Dendritic cell treated with granulocyte-macrophage colony-stimulating factor and Interleukin-4, amounts not matched to agents 40 ng/mL and 50 ng/mL, for 4 days (primary cell): ENCODE data around the gene AFF1.
"Not testable (repeated sequence)": the region's sequence is repeated elsewhere in the genome, so short reads cannot be mapped to it uniquely, and the experiment has no call there.

Experiments
- H3K27ac Mint-ChIP-seq: one replicate; pipeline ENCODE4 v1.8.0; 2022; ENCODE audit warnings: mild to moderate bottlenecking, mixed read lengths
- H3K27me3 Mint-ChIP-seq: one replicate; pipeline ENCODE4 v1.8.0; 2022; ENCODE audit warnings: mild to moderate bottlenecking, mixed read lengths
- H3K36me3 Mint-ChIP-seq: one replicate; pipeline ENCODE4 v1.8.0; 2022; ENCODE audit warnings: low read depth, mixed read lengths
- H3K4me1 Mint-ChIP-seq: one replicate; pipeline ENCODE4 v1.8.0; 2022; ENCODE audit warnings: low read depth, mixed read lengths
- H3K4me3 Mint-ChIP-seq: one replicate; pipeline ENCODE4 v1.8.0; 2022; ENCODE audit warnings: mild to moderate bottlenecking, moderate library complexity, mixed read lengths
- H3K9me3 Mint-ChIP-seq: one replicate; pipeline ENCODE4 v1.8.0; 2022; ENCODE audit warnings: mixed read lengths
- intact Hi-C: fragments of 100-400 bp; cut with micrococcal nuclease; formaldehyde crosslinking; loops from one replicate; pipeline ENCODE4 v1.15.0; 2022

AFF1 gene

GRCh38 chr4:86994686-86995085 lies 59.9 kb downstream of the AFF1 start:
- intact Hi-C loops: no loop called here
- Mint-ChIP-seq H3K4me1 (peaks cover 29% of the 10 kb centered on the region), H3K4me3 (no peak overlapping the region), H3K27me3 (no peaks in the 10 kb centered on the region), H3K9me3 (no peaks in the 10 kb centered on the region), H3K27ac (no peak overlapping the region), H3K36me3 (peaks cover 32% of the 10 kb centered on the region)

DNA sequence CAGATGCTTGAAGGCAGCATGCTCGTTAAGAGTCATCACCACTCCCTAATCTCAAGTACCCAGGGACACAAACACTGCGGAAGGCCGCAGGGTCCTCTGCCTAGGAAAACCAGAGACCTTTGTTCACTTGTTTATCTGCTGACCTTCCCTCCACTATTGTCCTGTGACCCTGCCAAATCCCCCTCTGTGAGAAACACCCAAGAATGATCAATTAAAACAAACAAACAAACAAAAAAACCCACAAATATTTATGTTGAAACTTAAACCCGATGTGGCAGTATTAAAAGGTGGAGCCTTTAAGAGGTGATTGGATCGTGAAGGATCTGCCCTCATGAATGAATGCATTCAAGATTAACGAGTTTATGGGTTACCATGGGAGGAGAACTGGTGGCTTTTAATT lies 61.7 kb downstream of the AFF1 start:
- H3K27ac Mint-ChIP-seq, H3K27me3 Mint-ChIP-seq, H3K4me3 Mint-ChIP-seq, H3K9me3 Mint-ChIP-seq, intact Hi-C loops: not testable (repeated sequence)
- Mint-ChIP-seq H3K4me1 (peaks cover 35% of the 10 kb centered on the region), H3K36me3 (peaks cover 26% of the 10 kb centered on the region)

GRCh38 chr4:86999136-86999643 lies 64.4 kb downstream of the AFF1 start:
- intact Hi-C loops: no loop called here
- Mint-ChIP-seq H3K4me3 (no peak overlapping the region), H3K27ac (peak overlapping the region; percentile 71)

DNA sequence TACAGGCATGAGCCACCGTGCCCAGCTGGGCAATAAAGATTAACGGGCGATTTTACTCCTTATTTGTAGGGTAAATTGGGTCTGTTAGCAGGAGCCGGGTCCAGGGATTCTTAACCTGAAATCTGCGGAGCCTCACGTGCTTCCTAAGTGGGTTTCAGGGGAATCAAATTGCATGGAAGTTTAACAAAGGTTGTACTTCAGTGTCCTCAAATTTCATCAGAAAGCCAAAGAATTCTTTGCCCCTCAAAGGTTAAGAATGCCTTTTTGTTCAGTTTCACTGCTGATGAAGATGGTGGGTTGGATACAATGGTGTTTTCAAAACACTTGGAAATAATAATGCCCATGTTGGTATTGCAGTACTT lies 67.9 kb downstream of the AFF1 start:
- Mint-ChIP-seq H3K4me3 (no peak overlapping the region), H3K27ac (no peak overlapping the region), H3K36me3 (peaks cover 29% of the 10 kb centered on the region), H3K27me3 (no peaks in the 10 kb centered on the region), H3K9me3 (no peaks in the 10 kb centered on the region), H3K4me1 (peaks cover 48% of the 10 kb centered on the region)
- intact Hi-C loops: no loop called here

More at GRCh38 chr4:86999136-86999643, 64.4 kb downstream of the AFF1 start:
- peaks cover 39% of the 10 kb centered on the region for H3K4me1 Mint-ChIP-seq
- no peaks in the 10 kb centered on the region for H3K27me3 Mint-ChIP-seq
- no peaks in the 10 kb centered on the region for H3K9me3 Mint-ChIP-seq
- H3K36me3 Mint-ChIP-seq: peaks cover 39% of the 10 kb centered on the region

DNA sequence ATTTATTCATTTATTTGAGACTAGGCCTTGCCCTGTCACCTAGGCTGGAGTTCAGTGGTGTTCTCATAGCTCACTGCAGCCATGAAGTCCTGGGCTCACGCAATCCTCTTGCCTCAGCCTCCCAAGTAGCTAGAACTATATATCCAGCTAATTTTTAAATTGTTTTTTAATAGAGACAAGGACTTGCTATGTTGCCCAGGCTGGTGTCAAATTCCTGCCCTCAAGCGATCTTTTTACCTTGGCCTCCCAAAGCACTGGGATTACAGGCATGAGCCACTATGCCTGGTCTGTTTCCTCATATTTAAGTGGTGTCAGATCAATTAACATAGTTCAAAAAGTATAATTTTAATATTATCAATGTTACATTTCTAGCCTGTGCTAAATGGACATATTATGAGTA lies 68.5 kb downstream of the AFF1 start:
- Mint-ChIP-seq H3K4me3 (no peak overlapping the region), H3K27me3 (no peaks in the 10 kb centered on the region), H3K9me3 (no peaks in the 10 kb centered on the region), H3K27ac (no peak overlapping the region), H3K36me3 (peaks cover 34% of the 10 kb centered on the region), H3K4me1 (peaks cover 50% of the 10 kb centered on the region)
- intact Hi-C loops: no loop called here

DNA sequence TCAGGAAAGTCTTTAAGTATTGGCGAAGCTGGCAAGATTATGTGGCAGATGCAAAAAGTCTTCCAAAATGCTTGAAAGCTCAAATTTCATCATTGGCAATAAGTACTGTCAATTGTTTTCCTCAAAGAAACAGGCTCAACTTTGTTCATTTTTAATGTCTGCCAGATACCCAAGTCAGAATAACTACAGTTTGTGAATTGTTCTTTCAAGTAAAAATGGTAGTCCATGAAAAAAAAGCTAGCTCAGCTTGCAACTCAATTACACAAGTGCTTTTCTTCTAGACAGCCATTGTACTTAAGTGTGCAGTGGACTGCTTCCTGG lies 70.5 kb downstream of the AFF1 start:
- peak overlapping the region; percentile 99 for H3K27ac Mint-ChIP-seq
- H3K36me3 Mint-ChIP-seq: peaks cover 29% of the 10 kb centered on the region
- intact Hi-C loops: loop anchor here (2.0 to 5.0 kb wide), 2 partner anchors 23 to 47 kb away; no protein-coding TSS in a partner anchor
- peaks cover 46% of the 10 kb centered on the region for H3K4me1 Mint-ChIP-seq
- H3K4me3 Mint-ChIP-seq: peak overlapping the region; percentile 94
- no peaks in the 10 kb centered on the region for H3K9me3 Mint-ChIP-seq
- H3K27me3 Mint-ChIP-seq: no peaks in the 10 kb centered on the region

DNA sequence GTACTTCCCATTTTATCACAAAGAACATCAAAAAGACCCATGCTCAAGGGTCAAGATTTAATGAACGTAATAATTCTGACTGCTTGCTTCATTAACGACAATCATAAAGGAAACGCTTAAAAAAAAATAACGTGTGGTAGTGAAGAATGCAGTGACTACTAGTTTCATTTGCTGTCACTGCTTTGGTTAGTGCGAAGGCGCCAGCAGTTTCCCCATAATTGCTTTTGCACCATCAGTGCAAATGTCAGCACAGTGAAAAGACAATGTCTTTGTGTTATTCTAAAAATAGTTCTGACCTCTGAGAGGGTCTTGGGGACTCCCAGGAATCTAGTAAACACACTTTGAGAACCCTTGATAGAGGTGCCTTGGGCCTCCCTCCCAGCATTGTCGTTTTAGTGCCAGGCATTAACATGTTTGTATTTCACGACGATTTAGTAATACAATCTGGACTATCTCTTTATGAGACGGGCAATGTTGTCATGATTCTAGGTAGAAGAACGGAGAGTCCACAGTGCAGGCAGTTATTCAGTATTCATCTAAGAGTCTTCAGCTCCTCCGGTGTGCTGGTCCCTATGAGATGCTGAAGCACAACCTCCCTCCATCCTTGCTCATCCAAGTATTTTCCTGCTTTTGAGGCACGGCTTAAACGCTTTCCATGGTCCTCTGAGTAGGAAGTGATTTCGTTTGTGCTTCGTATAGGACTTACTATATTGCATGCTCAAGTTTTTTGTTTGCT lies 71.0 kb downstream of the AFF1 start:
- intact Hi-C loops: loop anchor here (1.0 to 5.0 kb wide), 3 partner anchors 23 to 71 kb away; partner anchors contain the start of gene AFF1
- Mint-ChIP-seq H3K4me1 (peaks cover 50% of the 10 kb centered on the region), H3K36me3 (peaks cover 29% of the 10 kb centered on the region), H3K27ac (peak overlapping the region; percentile 99), H3K27me3 (no peaks in the 10 kb centered on the region), H3K9me3 (no peaks in the 10 kb centered on the region), H3K4me3 (peak overlapping the region; percentile 94)

DNA sequence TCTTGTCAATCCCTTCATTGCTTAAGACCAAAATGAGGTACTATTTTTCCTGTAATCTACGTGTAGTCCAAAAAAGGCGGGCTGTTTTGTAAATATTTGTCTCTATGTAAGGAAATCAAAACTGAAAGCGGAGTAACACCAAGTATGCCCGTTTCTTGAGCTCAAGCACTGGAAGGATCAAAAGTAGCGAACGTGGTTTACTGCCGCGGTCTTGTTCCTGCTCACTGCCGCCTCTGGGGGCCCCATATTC lies 71.5 kb downstream of the AFF1 start:
- Mint-ChIP-seq H3K27ac (peak overlapping the region; percentile 99), H3K36me3 (peaks cover 29% of the 10 kb centered on the region), H3K4me1 (peaks cover 53% of the 10 kb centered on the region), H3K4me3 (peak overlapping the region; percentile 94), H3K9me3 (no peaks in the 10 kb centered on the region), H3K27me3 (no peaks in the 10 kb centered on the region)
- intact Hi-C loops: loop anchor here (1.0 to 5.0 kb wide), 2 partner anchors 46 to 71 kb away; partner anchors contain the start of gene AFF1

DNA sequence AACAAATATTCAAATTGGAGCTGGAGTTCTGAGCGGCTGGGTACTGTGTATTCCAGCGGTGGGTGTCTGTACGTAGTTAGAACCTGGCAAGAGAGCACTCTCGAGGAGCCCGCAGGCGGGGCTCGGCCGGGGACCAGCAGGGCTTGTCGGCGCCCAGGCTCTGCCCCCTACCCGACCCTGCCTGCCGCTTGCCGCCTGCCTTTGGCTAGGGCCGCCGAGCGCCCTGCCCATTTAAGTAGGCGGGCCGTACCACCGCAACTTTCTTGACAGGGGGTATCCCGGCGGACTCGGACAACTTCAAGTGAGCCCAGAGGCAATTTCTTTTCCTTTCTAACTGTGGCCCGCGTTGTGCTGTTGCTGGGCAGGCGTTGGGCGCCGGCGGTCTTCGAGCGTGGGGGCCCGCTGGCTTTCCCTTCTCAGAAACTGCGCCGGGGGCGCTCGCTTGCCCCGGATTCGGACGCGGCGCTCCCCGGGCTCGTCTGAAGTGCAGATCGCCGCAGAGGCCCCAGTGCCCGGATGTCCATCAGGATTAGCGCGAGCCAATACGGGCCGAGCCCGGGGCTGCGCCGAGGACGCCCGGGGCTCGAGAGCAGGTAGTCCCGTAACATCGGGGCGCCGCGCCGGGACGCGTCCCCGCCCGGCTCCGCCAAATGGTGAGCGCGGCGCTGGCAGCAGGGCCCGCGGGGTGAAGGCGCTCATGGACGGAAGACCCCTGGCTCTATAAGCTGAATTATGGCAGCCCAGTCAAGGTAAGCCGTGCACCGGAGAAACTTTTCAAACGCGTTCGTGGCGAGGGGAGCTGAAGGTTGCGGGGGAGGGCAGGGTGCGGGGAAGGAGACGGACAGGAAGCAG lies 72.1 kb downstream of the AFF1 start:
- Mint-ChIP-seq H3K27ac (peak overlapping the region; percentile 99), H3K27me3 (no peaks in the 10 kb centered on the region), H3K4me3 (peak overlapping the region; percentile 94), H3K4me1 (peaks cover 50% of the 10 kb centered on the region), H3K36me3 (peaks cover 25% of the 10 kb centered on the region), H3K9me3 (no peaks in the 10 kb centered on the region)
- intact Hi-C loops: loop anchor here (1.0 to 5.0 kb wide), 2 partner anchors 45 to 72 kb away; partner anchors contain the start of gene AFF1

- Mint-ChIP-seq H3K27ac (peak overlapping the region; percentile 99), H3K4me1 (peaks cover 50% of the 10 kb centered on the region), H3K27me3 (no peaks in the 10 kb centered on the region), H3K4me3 (peak overlapping the region; percentile 94), H3K9me3 (no peaks in the 10 kb centered on the region), H3K36me3 (peaks cover 16% of the 10 kb centered on the region)
- intact Hi-C loops: loop anchor here (5.0 kb wide), 1 partner anchor 45 kb away; no protein-coding TSS in a partner anchor
Observed at GRCh38 chr4:87007528-87008446, 73.0 kb downstream of the AFF1 start.

GRCh38 chr4:87009095-87009648 lies 74.4 kb downstream of the AFF1 start:
- Mint-ChIP-seq H3K9me3 (no peaks in the 10 kb centered on the region), H3K27ac (peak overlapping the region; percentile 99), H3K36me3 (peaks cover 15% of the 10 kb centered on the region), H3K27me3 (no peaks in the 10 kb centered on the region), H3K4me3 (peak overlapping the region; percentile 59), H3K4me1 (peaks cover 50% of the 10 kb centered on the region)
- intact Hi-C loops: loop anchor here (5.0 kb wide), 1 partner anchor 43 kb away; no protein-coding TSS in a partner anchor

- Mint-ChIP-seq H3K4me3 (no peak overlapping the region), H3K27me3 (no peaks in the 10 kb centered on the region), H3K9me3 (no peaks in the 10 kb centered on the region), H3K36me3 (peaks cover 15% of the 10 kb centered on the region), H3K27ac (peak overlapping the region; percentile 99), H3K4me1 (peaks cover 48% of the 10 kb centered on the region)
- intact Hi-C loops: loop anchor here (10.0 kb wide), 1 partner anchor 65 kb away; no protein-coding TSS in a partner anchor
Observed at GRCh38 chr4:87010192-87010591, 75.4 kb downstream of the AFF1 start.

DNA sequence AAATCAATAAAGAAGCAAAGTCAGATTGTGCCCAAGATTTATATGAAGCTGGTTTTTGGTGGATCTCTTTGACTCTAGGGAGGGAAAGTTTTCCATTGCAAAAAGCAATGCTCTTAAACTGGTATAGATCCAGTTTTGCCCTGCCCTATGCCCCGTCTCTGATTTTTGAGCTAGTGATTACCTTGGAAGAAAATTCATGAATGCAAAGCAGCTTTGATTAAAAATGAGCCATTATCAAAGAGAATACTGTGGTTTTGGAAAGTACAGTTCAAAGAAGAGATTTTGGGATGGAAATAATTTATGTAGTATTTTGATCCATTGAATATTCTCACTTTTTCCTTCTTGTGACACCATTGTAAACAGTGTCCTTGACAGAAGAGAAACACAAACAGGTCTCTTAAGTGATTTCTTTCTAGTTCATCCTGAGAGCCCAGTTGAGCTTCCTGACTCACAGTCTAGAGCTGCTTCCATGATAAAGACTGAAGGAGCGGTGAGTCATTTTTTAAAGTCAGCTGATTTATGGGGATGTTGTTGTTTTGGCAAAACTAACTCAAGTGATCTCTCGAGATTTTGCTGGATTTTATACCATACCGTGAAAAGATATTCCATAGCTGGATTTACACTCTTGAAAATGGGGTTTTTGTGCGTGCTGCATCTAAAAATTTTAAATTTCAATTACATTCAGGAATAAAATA lies 76.7 kb downstream of the AFF1 start:
- Mint-ChIP-seq H3K4me1 (peaks cover 47% of the 10 kb centered on the region), H3K27ac (peak overlapping the region; percentile 80), H3K36me3 (peaks cover 15% of the 10 kb centered on the region), H3K9me3 (no peaks in the 10 kb centered on the region), H3K27me3 (no peaks in the 10 kb centered on the region), H3K4me3 (no peak overlapping the region)
- intact Hi-C loops: loop anchor here (10.0 kb wide), 1 partner anchor 63 kb away; no protein-coding TSS in a partner anchor
